Uterus (tissue), 2 donors: ENCODE data around the gene TRMO.

Experiments
- POLR2A ChIP-seq, 2 donors: fragments of 450-650 bp; IDR thresholded peaks; one replicate each; pipeline ENCODE4 v1.6.1; 2016; ENCODE audit warnings: antibody characterized with exemption in 2 of 2, mild to moderate bottlenecking in 1 of 2, moderate library complexity in 1 of 2
- TF ChIP-seq, protein P1 (sequence below), 4 experiments: fragments of 200-600 bp in 2 of 4; fragments of 450-650 bp in 2 of 4; sonication (generic) in 2 of 4; IDR thresholded peaks; one replicate each; pipeline ENCODE4 v1.5.1; 2016 to 2019; ENCODE audit warnings: antibody characterized with exemption in 4 of 4, mild to moderate bottlenecking in 2 of 4, moderate library complexity in 1 of 4

- TF ChIP-seq POLR2A (IDR thresholded peaks at IDR 0.05) = no peak
- TF ChIP-seq, protein P1, sequence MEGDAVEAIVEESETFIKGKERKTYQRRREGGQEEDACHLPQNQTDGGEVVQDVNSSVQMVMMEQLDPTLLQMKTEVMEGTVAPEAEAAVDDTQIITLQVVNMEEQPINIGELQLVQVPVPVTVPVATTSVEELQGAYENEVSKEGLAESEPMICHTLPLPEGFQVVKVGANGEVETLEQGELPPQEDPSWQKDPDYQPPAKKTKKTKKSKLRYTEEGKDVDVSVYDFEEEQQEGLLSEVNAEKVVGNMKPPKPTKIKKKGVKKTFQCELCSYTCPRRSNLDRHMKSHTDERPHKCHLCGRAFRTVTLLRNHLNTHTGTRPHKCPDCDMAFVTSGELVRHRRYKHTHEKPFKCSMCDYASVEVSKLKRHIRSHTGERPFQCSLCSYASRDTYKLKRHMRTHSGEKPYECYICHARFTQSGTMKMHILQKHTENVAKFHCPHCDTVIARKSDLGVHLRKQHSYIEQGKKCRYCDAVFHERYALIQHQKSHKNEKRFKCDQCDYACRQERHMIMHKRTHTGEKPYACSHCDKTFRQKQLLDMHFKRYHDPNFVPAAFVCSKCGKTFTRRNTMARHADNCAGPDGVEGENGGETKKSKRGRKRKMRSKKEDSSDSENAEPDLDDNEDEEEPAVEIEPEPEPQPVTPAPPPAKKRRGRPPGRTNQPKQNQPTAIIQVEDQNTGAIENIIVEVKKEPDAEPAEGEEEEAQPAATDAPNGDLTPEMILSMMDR (IDR thresholded peaks at IDR 0.05) = no peak
These were observed 12.2 kb upstream of the TRMO start for GRCh38 chr9:97934321-97935115.
